B cell (primary cell): ENCODE data around the gene LRRC3. TPM values are rescaled to one million over a fixed set of nuclear protein-coding genes. Genes with fewer than 3 reads are reported as not detected.

Experiments
- ATAC-seq: fragments of 200-7000 bp; cut with Tn5 transposase; one replicate; pipeline ENCODE4 v1.10.0; 2021; ENCODE audit warnings: low read depth, mild to moderate bottlenecking, moderate number of reproducible peaks, moderate library complexity
- CTCF ChIA-PET: fragments of 350-600 bp; sonication (Branson Sonifier 250); formaldehyde crosslinking; loops from one replicate; lab custom pipeline; 2021; ENCODE audit warnings: antibody characterized with exemption, inconsistent platforms; lab: Charles Lee
- POLR2A ChIA-PET: fragments of 350-600 bp; sonication (Branson Sonifier 250); formaldehyde crosslinking; loops from one replicate; lab custom pipeline; 2021; ENCODE audit warnings: antibody characterized with exemption; lab: Charles Lee
- DNase-seq: peaks from one replicate; pipeline ENCODE4 v3.0.0; 2013
- H2AFZ ChIP-seq: 2 replicates; pipeline ENCODE4 v1.6.1; 2012; ENCODE audit warnings: mild to moderate bottlenecking, low read depth, low read length; ENCODE audit not compliant: insufficient read depth, poor library complexity, severe bottlenecking
- H3K27ac ChIP-seq, 2 donors: 1 replicate in 1 of 2; 2 replicates in 1 of 2; pipeline ENCODE4 v1.5.1; 2012 to 2013; ENCODE audit warnings: low read length in 2 of 2, mild to moderate bottlenecking in 2 of 2, moderate library complexity in 1 of 2
- H3K27me3 ChIP-seq, 4 experiments: fragments of 200-600 bp in 1 of 4; sonication (generic) in 1 of 4; replicated peaks in 1 of 4; 1 replicate in 2 of 4; 2 replicates in 2 of 4; pipeline versions ENCODE4 v1.6.1 to v1.7.0; 2013 to 2016; ENCODE audit warnings: low read length in 3 of 4, mild to moderate bottlenecking in 2 of 4, mixed read lengths in 1 of 4, moderate library complexity in 1 of 4; ENCODE audit not compliant: insufficient read depth in 4 of 4, control insufficient read depth in 3 of 4; ENCODE audit errors: control extremely low read depth in 1 of 4
- H3K36me3 ChIP-seq, 2 experiments: replicated peaks in 1 of 2; 1 replicate in 1 of 2; 2 replicates in 1 of 2; pipeline versions ENCODE4 v1.6.1 to v1.7.1; 2013; ENCODE audit warnings: low read length in 1 of 2; ENCODE audit not compliant: insufficient read depth in 2 of 2, control insufficient read depth in 1 of 2; ENCODE audit errors: control extremely low read depth in 1 of 2, extremely low read depth in 1 of 2
- H3K4me1 ChIP-seq, 2 donors: fragments of 200-600 bp in 1 of 2; sonication (generic) in 1 of 2; 1 replicate in 1 of 2; 2 replicates in 1 of 2; pipeline versions ENCODE4 v1.5.1 to v1.6.1; 2013 to 2017; ENCODE audit warnings: low read length in 2 of 2; ENCODE audit not compliant: control insufficient read depth in 2 of 2, insufficient read depth in 2 of 2
- H3K4me2 ChIP-seq: replicated peaks from 2 replicates; pipeline ENCODE3; 2012; ENCODE audit warnings: mild to moderate bottlenecking, low read depth, low read length; ENCODE audit not compliant: poor library complexity, severe bottlenecking
- H3K4me3 ChIP-seq, 5 experiments: fragments of 200-600 bp in 1 of 5; sonication (generic) in 1 of 5; 1 replicate in 3 of 5; 2 replicates in 2 of 5; pipeline versions ENCODE4 v1.5.1 to v1.7.0; 2011 to 2016; ENCODE audit warnings: low read length in 4 of 5, mild to moderate bottlenecking in 4 of 5, low read depth in 2 of 5, control low read depth in 1 of 5, moderate library complexity in 1 of 5; ENCODE audit not compliant: insufficient read depth in 1 of 5; ENCODE audit errors: control extremely low read depth in 1 of 5, extremely low read depth in 1 of 5
- H3K79me2 ChIP-seq: fragments of 200-600 bp; sonication (generic); one replicate; pipeline ENCODE4 v1.6.0; 2016; ENCODE audit warnings: low read length; ENCODE audit not compliant: control insufficient read depth, insufficient read depth
- H3K9ac ChIP-seq: fragments of 200-600 bp; sonication (generic); 2 replicates; pipeline ENCODE4 v1.6.1; 2017; ENCODE audit warnings: mild to moderate bottlenecking, low read length, moderate library complexity
- H3K9me3 ChIP-seq, 3 donors: one replicate each; pipeline versions ENCODE4 v1.6.1 to v1.7.1; 2013; ENCODE audit warnings: low read length in 2 of 3; ENCODE audit not compliant: control insufficient read depth in 2 of 3, insufficient read depth in 1 of 3; ENCODE audit errors: control extremely low read depth in 1 of 3
- H4K20me1 ChIP-seq: 2 replicates; pipeline ENCODE4 v1.6.0; 2012; ENCODE audit warnings: mild to moderate bottlenecking, low read length; ENCODE audit not compliant: insufficient read depth, control insufficient read depth, poor library complexity, severe bottlenecking
- H3K27ac Mint-ChIP-seq: one replicate; pipeline ENCODE4 v1.8.0; 2021; ENCODE audit warnings: mixed read lengths
- H3K27me3 Mint-ChIP-seq: one replicate; pipeline ENCODE4 v1.8.0; 2021; ENCODE audit warnings: mixed read lengths
- H3K4me1 Mint-ChIP-seq: one replicate; pipeline ENCODE4 v1.8.0; 2021; ENCODE audit warnings: mixed read lengths
- H3K4me3 Mint-ChIP-seq: one replicate; pipeline ENCODE4 v1.8.0; 2021; ENCODE audit warnings: mixed read lengths
- H3K9me3 Mint-ChIP-seq: one replicate; pipeline ENCODE4 v1.8.0; 2022; ENCODE audit warnings: mixed read lengths; ENCODE audit not compliant: insufficient read depth
- EZH2 ChIP-seq: IDR thresholded peaks from 2 replicates; pipeline ENCODE4 v1.6.1; 2012; ENCODE audit warnings: borderline replicate concordance, low read depth, mild to moderate bottlenecking, moderate library complexity, low read length; ENCODE audit not compliant: insufficient read depth, poor library complexity, severe bottlenecking
- WGBS: methylation state at CpG from one replicate; pipeline ENCODE4 v1.1.5; 2013; ENCODE audit warnings: missing lambda C conversion rate; ENCODE audit not compliant: insufficient coverage; 5-methylcytosine and 5-hydroxymethylcytosine counted together
- intact Hi-C: fragments of 100-400 bp; cut with micrococcal nuclease; formaldehyde crosslinking; loops from one replicate; pipeline ENCODE4 v1.10.0; 2022
- polyA plus RNA-seq: library from polyadenylated mRNA; depleted of rRNA; stranded (reverse); fragments of >200 nt; gene quantifications from 2 replicates; pipeline ENCODE4 v1.2.3, GENCODE V29; 2012
- total RNA-seq, 2 donors: library from RNA; stranded (reverse); fragments of 120-200 nt in 1 of 2; gene quantifications; 1 replicate in 1 of 2; 2 replicates in 1 of 2; pipeline versions ENCODE4 v1.2.3 to v1.2.4, GENCODE V29; 2013 to 2022
- TF ChIP-seq, protein P1 (sequence below): fragments of 200-600 bp; IDR thresholded peaks from one replicate; pipeline ENCODE4 v1.8.0; 2022; ENCODE audit warnings: antibody characterized with exemption, mild to moderate bottlenecking

Gene LRRC3
- total and polyA plus RNA-seq, 2 donors (not counting 1 experiment from before 2014, with no cell fraction given) = 0.46 to 3.3 TPM

DNA sequence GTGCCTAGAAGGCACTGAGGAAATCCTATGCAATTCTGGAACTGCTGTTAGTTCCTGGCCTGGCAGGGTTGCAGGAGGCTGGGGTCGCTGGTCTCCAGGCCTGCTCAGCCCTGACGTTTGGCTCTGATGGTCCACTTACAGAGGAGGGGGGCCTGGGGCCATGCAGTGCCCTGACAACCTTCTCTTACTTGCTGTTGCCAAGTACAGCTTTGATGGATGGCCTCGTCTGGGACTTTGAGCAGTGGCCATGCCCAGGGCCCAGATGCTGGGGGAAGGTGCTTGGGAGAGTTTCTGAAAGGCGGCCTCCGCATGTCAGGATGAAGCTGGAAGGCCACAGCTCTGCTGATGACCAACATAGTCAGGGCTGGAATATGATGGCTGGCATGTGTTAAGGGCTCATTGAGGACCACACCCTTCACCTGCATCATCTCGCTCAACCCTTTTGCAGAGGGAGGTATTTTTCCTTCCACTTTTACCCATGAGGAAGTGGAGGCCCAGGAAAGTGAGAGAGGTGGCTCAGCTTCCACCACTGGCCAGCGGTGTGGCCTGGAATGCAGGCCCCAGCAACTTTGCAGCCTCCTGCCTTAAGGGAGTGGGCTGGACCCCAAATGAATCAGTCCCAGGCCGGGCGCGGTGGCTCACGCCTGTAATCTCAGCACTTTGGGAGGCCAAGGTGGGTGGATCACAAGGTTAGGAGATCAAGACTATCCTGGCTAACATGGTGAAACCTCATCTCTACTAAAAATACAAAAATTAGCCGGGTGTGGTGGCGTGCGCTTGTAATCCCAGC, 34.7 kb upstream of the LRRC3 start:
- peaks cover 10% of the 10 kb centered on the region for H3K79me2 ChIP-seq
- no peaks in the 10 kb centered on the region for H3K27me3 ChIP-seq
- Mint-ChIP-seq H3K4me1 (peaks cover 7% of the 10 kb centered on the region), H3K27me3 (no peaks in the 10 kb centered on the region), H3K27ac (no peak overlapping the region), H3K9me3 (no peaks in the 10 kb centered on the region), H3K4me3 (no peak overlapping the region)
- H3K4me2 ChIP-seq = no peak overlapping the region
- ChIA-PET CTCF (no interaction called here), POLR2A (no interaction called here)
- 78% methylated on average over 6 of the region's 14 CpGs for WGBS
- intact Hi-C loops = no loop called here
- ATAC-seq (no peak), DNase-seq (no peak)
- no peaks in the 10 kb centered on the region for H4K20me1 ChIP-seq
- peaks cover 0 to 9% (median 0%) of the 10 kb centered on the region in 3 donors for H3K9me3 ChIP-seq
- TF ChIP-seq, protein P1, sequence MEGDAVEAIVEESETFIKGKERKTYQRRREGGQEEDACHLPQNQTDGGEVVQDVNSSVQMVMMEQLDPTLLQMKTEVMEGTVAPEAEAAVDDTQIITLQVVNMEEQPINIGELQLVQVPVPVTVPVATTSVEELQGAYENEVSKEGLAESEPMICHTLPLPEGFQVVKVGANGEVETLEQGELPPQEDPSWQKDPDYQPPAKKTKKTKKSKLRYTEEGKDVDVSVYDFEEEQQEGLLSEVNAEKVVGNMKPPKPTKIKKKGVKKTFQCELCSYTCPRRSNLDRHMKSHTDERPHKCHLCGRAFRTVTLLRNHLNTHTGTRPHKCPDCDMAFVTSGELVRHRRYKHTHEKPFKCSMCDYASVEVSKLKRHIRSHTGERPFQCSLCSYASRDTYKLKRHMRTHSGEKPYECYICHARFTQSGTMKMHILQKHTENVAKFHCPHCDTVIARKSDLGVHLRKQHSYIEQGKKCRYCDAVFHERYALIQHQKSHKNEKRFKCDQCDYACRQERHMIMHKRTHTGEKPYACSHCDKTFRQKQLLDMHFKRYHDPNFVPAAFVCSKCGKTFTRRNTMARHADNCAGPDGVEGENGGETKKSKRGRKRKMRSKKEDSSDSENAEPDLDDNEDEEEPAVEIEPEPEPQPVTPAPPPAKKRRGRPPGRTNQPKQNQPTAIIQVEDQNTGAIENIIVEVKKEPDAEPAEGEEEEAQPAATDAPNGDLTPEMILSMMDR = no peak
- no peak for TF ChIP-seq EZH2
- no peak overlapping the region for H3K9ac ChIP-seq
- no peak overlapping the region for H3K4me3 ChIP-seq
- peaks cover 3 to 18% of the 10 kb centered on the region in 2 donors for H3K4me1 ChIP-seq
- H3K36me3 ChIP-seq = peaks cover 0 to 21% of the 10 kb centered on the region in 2 experiments
- no peak overlapping the region for H2AFZ ChIP-seq
- no peak overlapping the region for H3K27ac ChIP-seq
